ENCODE results near the gene MYO7A. TPM values are rescaled to one million over a fixed set of nuclear protein-coding genes. Genes with fewer than 3 reads are reported as not detected.

The MYO7A gene
- total and polyA plus RNA-seq, 2 donors (not counting 3 experiments of a cell fraction or from before 2014, with no cell fraction given): 1.3 to 3.6 TPM

DNA sequence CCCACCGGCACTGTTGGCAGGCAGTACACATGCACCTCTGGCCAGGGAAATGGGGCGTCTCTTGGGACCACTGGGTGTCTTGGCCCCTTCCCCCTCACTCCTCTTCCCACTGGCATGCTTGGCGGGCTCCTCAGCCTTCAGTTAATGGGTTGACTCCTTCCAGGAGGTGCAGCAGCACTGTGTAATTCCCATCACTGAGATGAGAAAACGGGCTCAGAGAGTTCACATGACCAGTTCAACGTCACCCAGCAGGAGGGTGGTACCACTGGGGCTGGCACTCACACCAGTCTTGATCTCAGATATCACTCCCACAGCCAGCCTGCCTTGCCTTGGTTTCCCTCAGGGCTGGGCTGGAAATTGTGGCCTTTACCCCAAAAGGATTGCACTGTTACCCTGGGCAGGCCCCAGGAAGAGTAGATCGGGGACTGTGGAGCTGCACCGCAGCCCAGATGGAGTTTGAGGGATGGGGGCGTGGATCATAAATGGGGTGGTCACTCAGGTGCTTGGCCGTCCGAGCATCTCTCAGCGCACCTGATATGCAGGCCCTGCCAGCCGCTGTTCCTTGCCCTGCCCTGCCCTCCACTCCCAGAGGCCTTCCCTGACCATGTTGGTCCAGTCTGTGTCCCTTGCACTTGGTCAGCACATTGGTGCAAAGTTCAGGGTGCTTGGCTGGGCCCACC is 44.3 kb upstream of the MYO7A start:
- H3K9ac ChIP-seq (replicated peaks; ENCODE audit: extremely low read depth, insufficient read depth, low read length): no peak overlapping the region
- CTCF ChIA-PET: interaction anchor here (1.0 to 4.6 kb wide), 7 partner anchors 8 to 36 kb away, joined by 3 to 98 read pairs (median 14); no protein-coding TSS in a partner anchor

More for the DNA sequence above, 44.3 kb upstream of the MYO7A start:
- H3K27me3 ChIP-seq (ENCODE audit: control insufficient read depth in 2 of 2, insufficient read depth in 2 of 2, low read length in 2 of 2): no peaks in the 10 kb centered on the region
- H3K9me1 ChIP-seq (replicated peaks; ENCODE audit: control insufficient read depth, extremely low read depth, insufficient read depth, low read length): no peaks in the 10 kb centered on the region
- H3K36me3 ChIP-seq (ENCODE audit: control insufficient read depth in 2 of 2, extremely low read depth in 1 of 2, insufficient read depth in 2 of 2, low read length in 2 of 2): no peaks in the 10 kb centered on the region
- dilution Hi-C loops (cut with MboI; ENCODE audit: extremely low pct_ligation_motif_present, low sequenced_read_pairs): no loop called here
- peaks cover 14% of the 10 kb centered on the region for H3K4me1 ChIP-seq (ENCODE audit: control insufficient read depth, extremely low read depth, insufficient read depth, low read length)
- H3K9me3 ChIP-seq (replicated peaks; ENCODE audit: control insufficient read depth, insufficient read depth, low read length): no peaks in the 10 kb centered on the region
- no peak for TF ChIP-seq MAX (IDR thresholded peaks at IDR 0.05; ENCODE audit: insufficient read depth, insufficient read length)
- no peak for TF ChIP-seq POLR2AphosphoS5 (IDR thresholded peaks at IDR 0.05; ENCODE audit: insufficient read depth, low read depth, low read length)
- no peak for TF ChIP-seq POLR2A (IDR thresholded peaks at IDR 0.05; ENCODE audit: low read depth, low read length)
- TF ChIP-seq CTCF (IDR thresholded peaks at IDR 0.05; ENCODE audit: extremely low read depth in 1 of 2, insufficient read depth in 1 of 2, low read depth in 1 of 2, low read length in 2 of 2): no peak
- TF ChIP-seq FOS (IDR thresholded peaks at IDR 0.05; ENCODE audit: borderline replicate concordance, insufficient read depth, low read length): no peak
- no peak for TF ChIP-seq MYC (IDR thresholded peaks at IDR 0.05; ENCODE audit: low read depth, low read length)
- TF ChIP-seq EZH2 (IDR thresholded peaks at IDR 0.05; ENCODE audit: borderline replicate concordance, low read depth, low read length, severe bottlenecking): no peak
- intact Hi-C loops (cut with micrococcal nuclease): no loop called here
- H3K4me3 ChIP-seq (replicated peaks in 1 of 3; ENCODE audit: insufficient read depth in 1 of 3, low read depth in 1 of 3, low read length in 3 of 3): no peak overlapping the region
- POLR2A ChIA-PET: interaction anchor here (1.3 kb wide), 1 partner anchor 8 kb away, joined by 5 read pairs; no protein-coding TSS in a partner anchor
- H3K4me2 ChIP-seq (ENCODE audit: insufficient read depth, low read length): no peak overlapping the region
- no peaks in the 10 kb centered on the region for H3K79me2 ChIP-seq (ENCODE audit: control insufficient read depth, insufficient read depth, low read length)
- DNase-seq (ENCODE audit: low read depth, low spot score): no peak
- no peak overlapping the region for H2AFZ ChIP-seq (ENCODE audit: low read depth, low read length)
- FAIRE-seq: no peak
- no peaks in the 10 kb centered on the region for H4K20me1 ChIP-seq (replicated peaks; ENCODE audit: control insufficient read depth, extremely low read depth, insufficient read depth, low read length)
- no peak overlapping the region for H3K27ac ChIP-seq (ENCODE audit: insufficient read depth, low read depth, low read length)
- BruUV-seq (replicated peaks): no TSS peak

Data from endothelial cell of umbilical vein (primary cell).